HL-60 (cell line): Measurements from ENCODE around the gene TMEM144.
A peak's percentile ranks its signal among the peaks of the same experiment; 100 is the strongest.

ENCODE experiments used
- DNase-seq, 2 experiments: peaks; one replicate each; pipeline ENCODE4 v3.0.0-alpha.2; 2010 to 2020; ENCODE audit warnings: low read depth in 1 of 2, low spot score in 1 of 2
- H3K27ac ChIP-seq: fragments of 250-450 bp; sonication (Bioruptor Pico); replicated peaks from 2 replicates; pipeline ENCODE4 v1.5.1; 2020; ENCODE audit warnings: mild to moderate bottlenecking, moderate library complexity
- H3K27me3 ChIP-seq: fragments of 250-450 bp; sonication (Bioruptor Pico); 2 replicates; pipeline ENCODE4 v1.5.1; 2021; ENCODE audit warnings: mild to moderate bottlenecking, moderate library complexity; ENCODE audit not compliant: insufficient read depth, poor library complexity, severe bottlenecking
- H3K4me3 ChIP-seq: replicated peaks from 2 replicates; pipeline ENCODE4 v1.5.1; 2011; ENCODE audit warnings: mild to moderate bottlenecking, control low read depth, low read length; ENCODE audit not compliant: insufficient read depth
- GABPA ChIP-seq: IDR thresholded peaks from 2 replicates; pipeline ENCODE4 v1.6.1; 2012; ENCODE audit warnings: low read depth
- POLR2AphosphoS5 ChIP-seq: IDR thresholded peaks from 2 replicates; pipeline ENCODE4 v1.6.1; 2012; ENCODE audit warnings: low read depth
- SPI1 ChIP-seq: IDR thresholded peaks from 2 replicates; pipeline ENCODE4 v1.6.1; 2012; ENCODE audit warnings: low read depth, mild to moderate bottlenecking, borderline replicate concordance
- TF ChIP-seq, protein P1 (sequence below): IDR thresholded peaks from 2 replicates; pipeline ENCODE4 v1.6.1; 2012; ENCODE audit warnings: low read depth; ENCODE audit not compliant: insufficient replicate concordance
- TF ChIP-seq, protein P2 (sequence below): IDR thresholded peaks from one replicate; pipeline ENCODE4 v1.5.1; 2011; ENCODE audit warnings: low read length, control low read depth, inconsistent platforms; ENCODE audit not compliant: insufficient read depth

TMEM144 gene

DNA sequence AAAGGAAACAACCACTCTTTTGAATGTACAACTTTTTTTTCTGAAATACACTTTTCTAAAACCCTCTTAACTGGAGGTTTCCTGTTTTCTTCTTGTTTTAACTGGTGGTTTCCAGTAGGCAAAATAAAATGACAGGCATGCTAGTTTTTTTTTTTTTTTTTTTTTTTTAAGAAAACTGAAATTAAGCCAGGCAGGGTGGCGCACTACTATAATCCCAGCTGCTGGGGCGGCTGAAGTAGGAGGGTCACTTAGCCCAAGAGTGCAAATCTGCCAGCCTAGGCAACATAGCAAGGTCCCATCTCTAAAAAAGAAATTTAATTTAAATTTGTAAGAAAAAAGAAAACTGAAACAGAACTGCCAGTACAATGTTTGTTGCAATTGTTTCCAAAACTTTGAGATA is 44.0 kb downstream of the TMEM144 start:
- DNase-seq: no peak
- TF ChIP-seq, protein P1, sequence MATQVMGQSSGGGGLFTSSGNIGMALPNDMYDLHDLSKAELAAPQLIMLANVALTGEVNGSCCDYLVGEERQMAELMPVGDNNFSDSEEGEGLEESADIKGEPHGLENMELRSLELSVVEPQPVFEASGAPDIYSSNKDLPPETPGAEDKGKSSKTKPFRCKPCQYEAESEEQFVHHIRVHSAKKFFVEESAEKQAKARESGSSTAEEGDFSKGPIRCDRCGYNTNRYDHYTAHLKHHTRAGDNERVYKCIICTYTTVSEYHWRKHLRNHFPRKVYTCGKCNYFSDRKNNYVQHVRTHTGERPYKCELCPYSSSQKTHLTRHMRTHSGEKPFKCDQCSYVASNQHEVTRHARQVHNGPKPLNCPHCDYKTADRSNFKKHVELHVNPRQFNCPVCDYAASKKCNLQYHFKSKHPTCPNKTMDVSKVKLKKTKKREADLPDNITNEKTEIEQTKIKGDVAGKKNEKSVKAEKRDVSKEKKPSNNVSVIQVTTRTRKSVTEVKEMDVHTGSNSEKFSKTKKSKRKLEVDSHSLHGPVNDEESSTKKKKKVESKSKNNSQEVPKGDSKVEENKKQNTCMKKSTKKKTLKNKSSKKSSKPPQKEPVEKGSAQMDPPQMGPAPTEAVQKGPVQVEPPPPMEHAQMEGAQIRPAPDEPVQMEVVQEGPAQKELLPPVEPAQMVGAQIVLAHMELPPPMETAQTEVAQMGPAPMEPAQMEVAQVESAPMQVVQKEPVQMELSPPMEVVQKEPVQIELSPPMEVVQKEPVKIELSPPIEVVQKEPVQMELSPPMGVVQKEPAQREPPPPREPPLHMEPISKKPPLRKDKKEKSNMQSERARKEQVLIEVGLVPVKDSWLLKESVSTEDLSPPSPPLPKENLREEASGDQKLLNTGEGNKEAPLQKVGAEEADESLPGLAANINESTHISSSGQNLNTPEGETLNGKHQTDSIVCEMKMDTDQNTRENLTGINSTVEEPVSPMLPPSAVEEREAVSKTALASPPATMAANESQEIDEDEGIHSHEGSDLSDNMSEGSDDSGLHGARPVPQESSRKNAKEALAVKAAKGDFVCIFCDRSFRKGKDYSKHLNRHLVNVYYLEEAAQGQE: no peak
- no peak for TF ChIP-seq GABPA
- TF ChIP-seq POLR2AphosphoS5: no peak
- no peak for TF ChIP-seq SPI1
- TF ChIP-seq, protein P2, sequence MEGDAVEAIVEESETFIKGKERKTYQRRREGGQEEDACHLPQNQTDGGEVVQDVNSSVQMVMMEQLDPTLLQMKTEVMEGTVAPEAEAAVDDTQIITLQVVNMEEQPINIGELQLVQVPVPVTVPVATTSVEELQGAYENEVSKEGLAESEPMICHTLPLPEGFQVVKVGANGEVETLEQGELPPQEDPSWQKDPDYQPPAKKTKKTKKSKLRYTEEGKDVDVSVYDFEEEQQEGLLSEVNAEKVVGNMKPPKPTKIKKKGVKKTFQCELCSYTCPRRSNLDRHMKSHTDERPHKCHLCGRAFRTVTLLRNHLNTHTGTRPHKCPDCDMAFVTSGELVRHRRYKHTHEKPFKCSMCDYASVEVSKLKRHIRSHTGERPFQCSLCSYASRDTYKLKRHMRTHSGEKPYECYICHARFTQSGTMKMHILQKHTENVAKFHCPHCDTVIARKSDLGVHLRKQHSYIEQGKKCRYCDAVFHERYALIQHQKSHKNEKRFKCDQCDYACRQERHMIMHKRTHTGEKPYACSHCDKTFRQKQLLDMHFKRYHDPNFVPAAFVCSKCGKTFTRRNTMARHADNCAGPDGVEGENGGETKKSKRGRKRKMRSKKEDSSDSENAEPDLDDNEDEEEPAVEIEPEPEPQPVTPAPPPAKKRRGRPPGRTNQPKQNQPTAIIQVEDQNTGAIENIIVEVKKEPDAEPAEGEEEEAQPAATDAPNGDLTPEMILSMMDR: no peak
- Histone ChIP-seq H3K4me3 (no peak overlapping the region), H3K27ac (no peak overlapping the region), H3K27me3 (no peaks in the 10 kb centered on the region)

DNA sequence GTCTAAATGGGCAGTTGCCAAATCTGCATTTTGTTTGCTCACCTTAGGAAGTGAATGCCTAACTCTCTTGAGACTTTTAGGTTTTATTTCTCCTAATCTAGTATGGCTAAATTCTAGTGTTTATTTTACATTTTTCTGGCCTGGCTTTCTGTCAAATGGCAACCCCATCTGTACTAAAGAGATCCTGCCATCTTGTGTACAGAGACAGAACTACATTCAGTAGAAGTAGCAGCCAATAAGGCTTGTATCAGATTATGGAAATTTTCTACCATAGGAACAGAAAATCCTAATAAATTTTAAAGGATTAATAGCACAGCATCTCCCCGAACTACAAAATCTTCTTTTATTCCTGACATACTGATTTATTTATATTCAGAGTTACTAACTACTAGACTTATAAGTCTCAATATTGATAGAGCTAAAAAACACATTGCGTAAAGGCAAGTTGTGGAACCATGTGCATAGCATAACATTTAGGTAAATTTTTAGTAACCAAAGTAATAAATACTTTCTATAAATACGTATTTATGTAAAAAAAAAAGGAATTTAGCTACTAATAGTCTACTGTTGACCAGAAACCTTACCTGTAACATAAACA is 45.5 kb downstream of the TMEM144 start:
- H3K27me3 ChIP-seq: no peaks in the 10 kb centered on the region
- H3K27ac ChIP-seq: no peak overlapping the region
- TF ChIP-seq POLR2AphosphoS5: no peak
- TF ChIP-seq, protein P2: peak; percentile 27
- peak in 1 of 2 experiments; percentile 35 for DNase-seq
- H3K4me3 ChIP-seq: no peak overlapping the region

DNA sequence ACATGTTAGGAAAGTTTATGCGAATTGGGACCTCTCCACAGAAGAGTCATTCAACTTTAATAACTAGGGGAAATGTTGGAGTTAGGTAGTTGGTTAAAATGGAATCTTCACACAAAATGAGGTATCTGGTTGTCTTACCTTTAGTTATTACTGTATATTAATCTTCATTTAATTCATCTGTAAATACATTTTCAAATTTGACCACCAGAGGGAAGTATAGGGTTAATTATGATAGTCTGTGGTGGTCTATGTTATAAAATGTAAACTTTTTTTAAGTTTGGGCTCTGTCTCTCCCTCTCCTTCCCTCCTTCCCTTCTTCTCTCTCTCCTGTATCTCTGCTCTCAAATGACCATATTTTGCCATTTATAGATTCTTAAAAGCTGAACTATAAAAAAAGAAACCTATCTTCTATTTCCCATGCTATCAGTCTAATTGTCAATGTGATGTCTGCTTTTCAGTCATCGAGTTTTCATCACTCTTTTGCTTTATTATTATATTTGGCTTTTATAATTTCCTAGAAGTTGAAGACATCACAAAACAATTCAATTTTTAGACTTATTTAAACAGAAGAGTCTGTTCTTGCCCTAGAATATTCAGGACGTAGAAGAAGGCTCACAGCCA is 49.8 kb downstream of the TMEM144 start:
- no peak for TF ChIP-seq POLR2AphosphoS5
- TF ChIP-seq, protein P2: no peak
- no peak for TF ChIP-seq GABPA
- TF ChIP-seq SPI1: no peak
- TF ChIP-seq, protein P1: no peak
- Histone ChIP-seq H3K4me3 (no peak overlapping the region), H3K27ac (no peak overlapping the region), H3K27me3 (no peaks in the 10 kb centered on the region)
- DNase-seq: no peak

DNA sequence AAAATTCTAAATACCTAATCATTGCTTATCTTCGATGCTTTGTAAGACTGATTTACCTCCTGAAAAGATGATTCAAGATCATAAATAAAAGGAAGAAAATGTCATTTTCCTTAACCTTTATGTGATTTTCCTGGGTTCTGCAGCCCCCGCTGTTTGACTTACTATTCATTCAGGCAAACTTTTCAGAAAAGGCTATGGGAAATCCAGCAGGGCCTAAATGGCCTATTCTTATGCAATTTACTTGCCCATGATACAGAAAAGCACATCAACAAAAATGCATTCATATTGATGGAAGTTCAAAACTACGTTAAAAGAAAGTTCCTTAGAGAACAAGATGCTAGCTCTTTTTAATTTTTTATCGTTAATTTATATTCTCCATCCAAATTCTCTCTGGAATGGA is 51.2 kb downstream of the TMEM144 start:
- Histone ChIP-seq H3K27me3 (no peaks in the 10 kb centered on the region), H3K4me3 (no peak overlapping the region), H3K27ac (no peak overlapping the region)
- no peak for DNase-seq
- TF ChIP-seq, protein P2: no peak
- no peak for TF ChIP-seq GABPA
- TF ChIP-seq, protein P1: no peak
- TF ChIP-seq POLR2AphosphoS5: no peak
- no peak for TF ChIP-seq SPI1
